GM19463 (cell line): ENCODE results near the gene NELL1.

Experiments
- ATAC-seq: cut with Tn5 transposase; IDR thresholded peaks from one replicate; pipeline ENCODE4 v1.9.1; 2021; ENCODE audit warnings: mild to moderate bottlenecking, moderate library complexity; ENCODE audit not compliant: unreplicated experiment

The NELL1 gene

GRCh38 chr11:21306739-21307358, 637.5 kb downstream of the NELL1 start:
- ATAC-seq, result no peak

- ATAC-seq, result no peak
Measured at GRCh38 chr11:21307874-21308273, 638.5 kb downstream of the NELL1 start.

- no peak for ATAC-seq
Measured at GRCh38 chr11:21316591-21316990, 647.2 kb downstream of the NELL1 start.

- no peak for ATAC-seq
Measured at GRCh38 chr11:21321072-21321471, 651.7 kb downstream of the NELL1 start.

GRCh38 chr11:21321530-21321929, 652.1 kb downstream of the NELL1 start:
- no peak for ATAC-seq

- no peak for ATAC-seq
Measured at GRCh38 chr11:21323617-21324016, 654.2 kb downstream of the NELL1 start.

GRCh38 chr11:21343204-21343603, 673.8 kb downstream of the NELL1 start:
- ATAC-seq, result no peak

GRCh38 chr11:21346361-21346760, 677.0 kb downstream of the NELL1 start:
- ATAC-seq, result no peak

GRCh38 chr11:21350613-21351012, 681.2 kb downstream of the NELL1 start:
- ATAC-seq, result no peak

- ATAC-seq, result no peak
Measured at GRCh38 chr11:21353425-21353824, 684.0 kb downstream of the NELL1 start.

- ATAC-seq, result no peak
Measured at GRCh38 chr11:21364866-21365624, 695.7 kb downstream of the NELL1 start.

- ATAC-seq, result no peak
Measured at GRCh38 chr11:21369947-21370346, 700.6 kb downstream of the NELL1 start.

GRCh38 chr11:21371044-21371443, 701.7 kb downstream of the NELL1 start:
- no peak for ATAC-seq

GRCh38 chr11:21372672-21373071, 703.3 kb downstream of the NELL1 start:
- no peak for ATAC-seq

- ATAC-seq, result no peak
Measured at GRCh38 chr11:21374376-21374775, 705.0 kb downstream of the NELL1 start.

- no peak for ATAC-seq
Measured at GRCh38 chr11:21385669-21386440, 716.5 kb downstream of the NELL1 start.

- ATAC-seq, result no peak
Measured at GRCh38 chr11:21390430-21390829, 721.0 kb downstream of the NELL1 start.

GRCh38 chr11:21396342-21397008, 727.1 kb downstream of the NELL1 start:
- no peak for ATAC-seq

GRCh38 chr11:21398195-21398594, 728.8 kb downstream of the NELL1 start:
- ATAC-seq, result no peak

- ATAC-seq, result no peak
Measured at GRCh38 chr11:21401496-21401895, 732.1 kb downstream of the NELL1 start.

- no peak for ATAC-seq
Measured at GRCh38 chr11:21402274-21402673, 732.9 kb downstream of the NELL1 start.
